Adrenal gland (tissue), 12 donors: ENCODE data around the gene UTP15. TPM values are rescaled to one million over a fixed set of nuclear protein-coding genes. Genes with fewer than 3 reads are reported as not detected.
A peak's percentile ranks its signal among the peaks of the same experiment; 100 is the strongest.

Source experiments
- DNase-seq, 7 donors: peaks; one replicate each; pipeline ENCODE4 v3.0.0-alpha.2; 2019 to 2020
- H3K27ac ChIP-seq, 5 donors: fragments of 200-600 bp; sonication (generic) in 4 of 5; 1 replicate in 3 of 5; 2 replicates in 2 of 5; pipeline versions ENCODE4 v1.5.1 to v1.8.0; 2016 to 2020; ENCODE audit warnings: mild to moderate bottlenecking in 1 of 5
- H3K27me3 ChIP-seq: fragments of 200-600 bp; 2 replicates; pipeline ENCODE4 v1.8.0; 2021
- H3K36me3 ChIP-seq, 2 donors: fragments of 200-600 bp; replicated peaks in 1 of 2; 1 replicate in 1 of 2; 2 replicates in 1 of 2; pipeline versions ENCODE4 v1.5.1 to v1.8.0; 2018 to 2022
- H3K4me1 ChIP-seq, 2 donors: fragments of 200-600 bp; replicated peaks in 1 of 2; 1 replicate in 1 of 2; 2 replicates in 1 of 2; pipeline versions ENCODE4 v1.5.1 to v1.8.0; 2018 to 2021
- H3K4me3 ChIP-seq, 4 donors: fragments of 200-600 bp; sonication (generic) in 3 of 4; one replicate each; pipeline ENCODE4 v1.5.1; 2016 to 2018
- H3K9me3 ChIP-seq, 3 donors: fragments of 200-600 bp; sonication (generic) in 1 of 3; replicated peaks in 1 of 3; 1 replicate in 2 of 3; 2 replicates in 1 of 3; pipeline versions ENCODE4 v1.5.1 to v1.8.0; 2016 to 2021
- POLR2A ChIP-seq, 2 donors: fragments of 450-650 bp; IDR thresholded peaks; one replicate each; pipeline ENCODE4 v1.6.1; 2017; ENCODE audit warnings: antibody characterized with exemption in 2 of 2, mild to moderate bottlenecking in 2 of 2, moderate library complexity in 1 of 2
- WGBS, 4 donors: extraction: QIAGEN DNeasy Blood & Tissue Kit in 2 of 4; methylation state at CpG; one replicate each; pipeline versions ENCODE4 v1.1.5 to v1.1.7; 2013 to 2017; 5-methylcytosine and 5-hydroxymethylcytosine counted together
- intact Hi-C, 2 donors: fragments of 100-400 bp; cut with DNase I; formaldehyde crosslinking; loops; one replicate each; pipeline versions ENCODE4 v1.14.1 to v1.15.0; 2022 to 2023
- polyA plus RNA-seq, 3 donors: library from polyadenylated mRNA; stranded (reverse); fragments of 200-250 nt in 2 of 3; fragments of 350-450 nt in 1 of 3; fragmentation: Illumina TruSeq in 1 of 3; extraction: RNeasy Lipid Tissue Mini Kit (QIAGEN cat#74804) in 1 of 3; gene quantifications; one replicate each; pipeline ENCODE4 v1.2.3, GENCODE V29; 2013 to 2014
- total RNA-seq, 9 donors: library from RNA; depleted of rRNA in 4 of 9; stranded (reverse); fragments of >200 nt in 4 of 9; fragments of 120-200 nt in 1 of 9; fragmentation: NEBNext Ultra II Directional in 1 of 9; extraction: Animal tissue kit (Norgen Biotek cat#: 25700) in 1 of 9; gene quantifications; one replicate each; pipeline versions ENCODE4 v1.1.0 to v1.2.4, GENCODE V29; 2013 to 2023
- TF ChIP-seq, protein P1 (sequence below), 6 experiments: fragments of 450-650 bp in 4 of 6; fragments of 200-600 bp in 2 of 6; sonication (generic) in 1 of 6; IDR thresholded peaks; 1 replicate in 5 of 6; 2 replicates in 1 of 6; pipeline versions ENCODE4 v1.5.1 to v1.8.0; 2016 to 2021; ENCODE audit warnings: antibody characterized with exemption in 6 of 6, mild to moderate bottlenecking in 2 of 6, moderate library complexity in 1 of 6
- donor health status: healthy with polysubstance abuse.
- donor health status: Bipolar disorder and iron deficiency.
- donor health status: DM: yes; HTN: yes; CAD: no.
- donor health status: DM: no; HTN: no; CAD: no.
- donor health status: DM: no; HTN: no; CAD: no.
- donor health status: DM: yes; HTN: yes; CAD: no.

UTP15 gene
- total and polyA plus RNA-seq, 12 donors: 4.2 to 30.2 (median 16.5) TPM

DNA sequence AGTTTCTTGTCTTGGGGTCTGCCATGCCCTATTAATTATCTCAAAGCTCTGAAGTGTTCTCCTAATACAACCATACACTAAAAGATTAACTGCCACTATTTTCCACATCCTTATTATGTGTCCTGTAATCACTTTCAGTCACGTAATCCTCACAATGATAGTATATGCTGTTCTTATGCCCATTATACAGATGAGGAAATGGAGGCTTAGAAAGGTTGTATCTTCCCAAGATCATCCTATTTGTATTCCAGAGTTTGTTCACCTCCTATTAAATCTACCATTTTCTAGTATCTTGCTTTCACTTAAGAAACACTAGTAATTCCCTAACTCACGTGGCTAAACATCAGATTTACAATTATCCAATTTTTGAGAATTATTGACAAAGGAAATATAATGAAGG, 57.5 kb downstream of the UTP15 start:
- WGBS, 4 donors: 89 to 95% (median 91%) methylated on average over 2 of the region's 2 CpGs
- Histone ChIP-seq H3K4me3 (no peak overlapping the region), H3K4me1 (peaks cover 17 to 25% of the 10 kb centered on the region in 2 donors), H3K27me3 (no peaks in the 10 kb centered on the region), H3K27ac (no peak overlapping the region), H3K9me3 (no peaks in the 10 kb centered on the region), H3K36me3 (no peaks in the 10 kb centered on the region)
- TF ChIP-seq, protein P1, sequence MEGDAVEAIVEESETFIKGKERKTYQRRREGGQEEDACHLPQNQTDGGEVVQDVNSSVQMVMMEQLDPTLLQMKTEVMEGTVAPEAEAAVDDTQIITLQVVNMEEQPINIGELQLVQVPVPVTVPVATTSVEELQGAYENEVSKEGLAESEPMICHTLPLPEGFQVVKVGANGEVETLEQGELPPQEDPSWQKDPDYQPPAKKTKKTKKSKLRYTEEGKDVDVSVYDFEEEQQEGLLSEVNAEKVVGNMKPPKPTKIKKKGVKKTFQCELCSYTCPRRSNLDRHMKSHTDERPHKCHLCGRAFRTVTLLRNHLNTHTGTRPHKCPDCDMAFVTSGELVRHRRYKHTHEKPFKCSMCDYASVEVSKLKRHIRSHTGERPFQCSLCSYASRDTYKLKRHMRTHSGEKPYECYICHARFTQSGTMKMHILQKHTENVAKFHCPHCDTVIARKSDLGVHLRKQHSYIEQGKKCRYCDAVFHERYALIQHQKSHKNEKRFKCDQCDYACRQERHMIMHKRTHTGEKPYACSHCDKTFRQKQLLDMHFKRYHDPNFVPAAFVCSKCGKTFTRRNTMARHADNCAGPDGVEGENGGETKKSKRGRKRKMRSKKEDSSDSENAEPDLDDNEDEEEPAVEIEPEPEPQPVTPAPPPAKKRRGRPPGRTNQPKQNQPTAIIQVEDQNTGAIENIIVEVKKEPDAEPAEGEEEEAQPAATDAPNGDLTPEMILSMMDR (IDR thresholded peaks at IDR 0.05): no peak
- TF ChIP-seq POLR2A (IDR thresholded peaks at IDR 0.05): no peak
- no peak for DNase-seq
- intact Hi-C loops: no loop called here

DNA sequence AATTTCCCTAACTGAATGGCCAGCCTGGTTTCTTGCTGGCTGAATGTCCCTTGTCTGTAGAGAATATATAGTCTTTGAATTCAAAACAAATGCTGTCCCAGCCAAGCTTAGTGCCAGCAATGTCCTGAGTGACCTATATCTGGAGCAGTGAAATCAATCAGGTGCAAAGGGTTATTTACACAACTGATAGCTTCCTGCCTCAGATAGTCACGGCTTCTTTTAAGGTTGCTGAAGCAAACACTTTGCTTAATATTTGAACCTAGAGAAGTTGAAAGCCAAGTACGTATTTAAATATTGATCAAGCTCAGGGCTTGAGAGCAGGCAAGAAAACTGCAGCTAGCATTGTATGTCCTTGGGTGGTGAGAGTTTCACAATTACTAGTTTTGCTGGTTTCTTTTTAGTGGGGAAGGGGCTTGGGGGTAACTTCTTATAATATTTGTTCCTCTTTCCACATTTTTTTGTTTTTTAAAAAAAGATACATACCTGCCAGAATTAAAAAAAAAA, 58.4 kb downstream of the UTP15 start:
- DNase-seq: peak in 1 of 7 donors; percentile 12
- intact Hi-C loops: no loop called here
- Histone ChIP-seq H3K4me3 (no peak overlapping the region), H3K36me3 (no peaks in the 10 kb centered on the region), H3K27ac (peak overlapping the region in 2 of 5 donors; percentile 19 to 45), H3K4me1 (peaks cover 21 to 34% of the 10 kb centered on the region in 2 donors), H3K27me3 (no peaks in the 10 kb centered on the region), H3K9me3 (no peaks in the 10 kb centered on the region)
- WGBS, 4 donors: 43 to 64% (median 44%) methylated on average over 2 of the region's 2 CpGs
- TF ChIP-seq, protein P1 (IDR thresholded peaks at IDR 0.05): no peak
- TF ChIP-seq POLR2A (IDR thresholded peaks at IDR 0.05): no peak

DNA sequence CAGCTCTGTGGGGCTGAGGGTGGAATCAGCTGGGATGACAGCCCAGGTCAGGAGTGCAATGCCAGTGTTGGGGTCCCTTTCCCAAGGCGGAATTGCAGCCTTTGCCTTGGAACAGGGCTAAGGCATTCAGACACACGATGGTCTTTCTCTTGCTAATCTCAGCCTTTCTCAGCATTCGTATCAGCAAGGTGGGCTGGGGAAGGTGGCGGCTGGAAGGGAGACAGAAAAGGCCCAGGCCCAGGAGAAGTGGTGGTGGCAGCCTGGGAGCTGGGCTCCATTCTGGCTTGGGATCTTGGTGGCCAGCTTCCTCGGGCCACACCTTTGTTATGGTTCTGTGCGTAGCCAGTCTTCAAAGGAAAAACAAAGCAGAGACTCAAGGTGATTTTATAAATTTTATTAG, 59.3 kb downstream of the UTP15 start:
- H3K36me3 ChIP-seq: no peaks in the 10 kb centered on the region
- peaks cover 30 to 41% of the 10 kb centered on the region in 2 donors for H3K4me1 ChIP-seq
- H3K27ac ChIP-seq: peak overlapping the region; percentile 26 to 91 (median 82)
- no peak for DNase-seq
- no peaks in the 10 kb centered on the region for H3K27me3 ChIP-seq
- intact Hi-C loops: no loop called here
- WGBS, 4 donors: 84 to 92% (median 91%) methylated on average over 6 of the region's 6 CpGs
- TF ChIP-seq, protein P1 (IDR thresholded peaks at IDR 0.05): no peak
- no peak for TF ChIP-seq POLR2A (IDR thresholded peaks at IDR 0.05)
- peak overlapping the region in 1 of 4 donors; percentile 92 for H3K4me3 ChIP-seq
- no peaks in the 10 kb centered on the region for H3K9me3 ChIP-seq

DNA sequence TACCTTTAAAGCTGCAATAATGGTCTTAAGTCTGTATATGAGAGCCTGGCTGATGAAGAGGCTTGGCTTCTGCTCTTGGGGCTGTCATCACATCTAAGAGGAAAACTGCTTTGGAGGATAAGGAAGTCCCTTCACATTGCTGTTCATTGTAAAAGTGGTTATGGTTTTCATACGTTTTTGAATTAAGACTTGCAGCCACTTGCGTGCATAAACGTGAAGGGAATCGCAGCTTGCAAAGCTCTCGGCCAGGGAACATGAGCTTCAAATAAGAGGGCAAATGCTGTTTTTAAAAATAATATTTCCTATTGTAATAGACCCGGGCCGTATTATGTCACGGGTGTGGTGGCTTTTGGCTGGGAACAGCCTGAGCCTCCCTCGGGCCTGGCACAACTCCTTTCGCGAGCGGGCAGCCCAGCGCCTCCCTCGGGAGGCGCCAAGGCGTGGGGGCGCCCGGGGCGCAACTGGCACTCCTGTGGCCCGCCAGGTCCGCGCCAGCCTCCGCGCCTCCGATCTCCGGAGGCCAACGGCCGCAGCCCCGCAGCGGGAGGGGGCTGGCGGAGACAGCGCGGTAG, 59.9 kb downstream of the UTP15 start:
- TF ChIP-seq, protein P1 (IDR thresholded peaks at IDR 0.05): no peak
- peak in 1 of 2 donors; percentile 63 for TF ChIP-seq POLR2A (IDR thresholded peaks at IDR 0.05)
- Histone ChIP-seq H3K9me3 (no peaks in the 10 kb centered on the region), H3K27ac (peak overlapping the region; percentile 36 to 91 (median 90)), H3K4me1 (peaks cover 35 to 46% of the 10 kb centered on the region in 2 donors), H3K27me3 (no peaks in the 10 kb centered on the region), H3K4me3 (peak overlapping the region in 2 of 4 donors; percentile 64 to 92), H3K36me3 (no peaks in the 10 kb centered on the region)
- peak in 1 of 7 donors; percentile 64 for DNase-seq
- WGBS, 4 donors: 2 to 13% (median 4%) methylated on average over 5 to 33 of the region's 33 CpGs
- intact Hi-C loops: no loop called here
